Cardiac fibroblast (primary cell): Measurements from ENCODE around the gene AMFR.

Experiments used
- DNase-seq, 2 donors: peaks; one replicate each; pipeline versions ENCODE4 v3.0.0 to v3.0.0-alpha.2; 2010; ENCODE audit warnings: low read depth in 2 of 2
- H3K4me3 ChIP-seq, 2 donors: replicated peaks in 1 of 2; 1 replicate in 1 of 2; 2 replicates in 1 of 2; pipeline ENCODE4 v1.5.1; 2011; ENCODE audit warnings: low read depth in 2 of 2, low read length in 2 of 2, mild to moderate bottlenecking in 2 of 2, moderate library complexity in 1 of 2
- TF ChIP-seq, protein P1 (sequence below): IDR thresholded peaks from one replicate; pipeline ENCODE4 v1.5.1; 2011; ENCODE audit warnings: low read depth, mild to moderate bottlenecking, low read length, inconsistent platforms

AMFR gene

DNA sequence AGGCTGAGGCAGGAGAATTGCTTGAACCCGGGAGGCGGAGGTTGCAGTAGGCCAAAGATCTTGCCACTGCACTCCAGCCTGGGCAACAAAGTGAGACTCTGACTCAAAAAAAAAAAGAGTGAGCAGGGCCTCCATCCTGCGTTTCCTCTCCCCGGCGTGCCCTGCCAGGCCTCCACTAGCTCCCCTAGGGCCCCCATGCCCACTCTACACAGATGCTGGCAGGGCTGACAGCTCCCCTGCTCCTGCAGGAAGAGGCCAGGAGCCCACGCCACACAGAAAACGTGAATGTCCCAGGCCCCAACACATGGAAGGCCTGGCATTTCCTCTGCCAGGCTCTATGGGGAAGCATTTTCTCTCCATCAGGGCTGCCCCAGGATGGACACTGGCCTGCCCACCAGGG is 109.4 kb downstream of the AMFR start:
- TF ChIP-seq, protein P1, sequence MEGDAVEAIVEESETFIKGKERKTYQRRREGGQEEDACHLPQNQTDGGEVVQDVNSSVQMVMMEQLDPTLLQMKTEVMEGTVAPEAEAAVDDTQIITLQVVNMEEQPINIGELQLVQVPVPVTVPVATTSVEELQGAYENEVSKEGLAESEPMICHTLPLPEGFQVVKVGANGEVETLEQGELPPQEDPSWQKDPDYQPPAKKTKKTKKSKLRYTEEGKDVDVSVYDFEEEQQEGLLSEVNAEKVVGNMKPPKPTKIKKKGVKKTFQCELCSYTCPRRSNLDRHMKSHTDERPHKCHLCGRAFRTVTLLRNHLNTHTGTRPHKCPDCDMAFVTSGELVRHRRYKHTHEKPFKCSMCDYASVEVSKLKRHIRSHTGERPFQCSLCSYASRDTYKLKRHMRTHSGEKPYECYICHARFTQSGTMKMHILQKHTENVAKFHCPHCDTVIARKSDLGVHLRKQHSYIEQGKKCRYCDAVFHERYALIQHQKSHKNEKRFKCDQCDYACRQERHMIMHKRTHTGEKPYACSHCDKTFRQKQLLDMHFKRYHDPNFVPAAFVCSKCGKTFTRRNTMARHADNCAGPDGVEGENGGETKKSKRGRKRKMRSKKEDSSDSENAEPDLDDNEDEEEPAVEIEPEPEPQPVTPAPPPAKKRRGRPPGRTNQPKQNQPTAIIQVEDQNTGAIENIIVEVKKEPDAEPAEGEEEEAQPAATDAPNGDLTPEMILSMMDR, result no peak
- no peak for DNase-seq

DNA sequence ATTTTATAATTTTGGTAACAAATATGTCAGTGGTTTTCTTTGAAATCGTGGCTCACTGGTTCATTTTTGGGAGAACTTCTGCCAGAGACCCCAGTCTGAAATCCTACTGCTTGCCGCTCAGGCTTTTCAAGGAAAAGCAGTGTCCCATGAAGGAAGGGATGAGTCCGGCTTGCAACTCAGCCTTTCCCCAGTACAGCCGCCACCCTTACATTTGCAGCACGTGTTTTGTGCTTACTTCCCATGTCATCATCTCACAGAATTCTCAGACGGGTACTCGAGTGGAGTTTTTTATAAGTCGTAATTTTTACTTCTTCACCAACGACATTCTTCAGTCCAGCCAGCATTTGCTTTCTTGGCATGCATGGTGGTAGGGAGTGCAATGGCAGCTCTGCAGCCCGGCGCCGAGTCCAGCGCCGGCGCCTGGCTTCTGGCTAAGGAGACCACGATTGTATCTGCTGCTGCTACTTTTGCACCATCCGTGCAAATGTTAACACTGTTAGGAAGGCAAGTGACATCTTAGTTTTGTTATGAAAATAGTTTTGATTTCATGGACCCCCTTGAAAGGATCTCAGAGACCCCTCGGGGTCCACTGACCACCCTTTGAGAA is 111.0 kb downstream of the AMFR start:
- H3K4me3 ChIP-seq, result no peak overlapping the region
- DNase-seq, result no peak
- TF ChIP-seq, protein P1, result no peak

More for the DNA sequence above, 109.4 kb downstream of the AMFR start:
- H3K4me3 ChIP-seq, result no peak overlapping the region

DNA sequence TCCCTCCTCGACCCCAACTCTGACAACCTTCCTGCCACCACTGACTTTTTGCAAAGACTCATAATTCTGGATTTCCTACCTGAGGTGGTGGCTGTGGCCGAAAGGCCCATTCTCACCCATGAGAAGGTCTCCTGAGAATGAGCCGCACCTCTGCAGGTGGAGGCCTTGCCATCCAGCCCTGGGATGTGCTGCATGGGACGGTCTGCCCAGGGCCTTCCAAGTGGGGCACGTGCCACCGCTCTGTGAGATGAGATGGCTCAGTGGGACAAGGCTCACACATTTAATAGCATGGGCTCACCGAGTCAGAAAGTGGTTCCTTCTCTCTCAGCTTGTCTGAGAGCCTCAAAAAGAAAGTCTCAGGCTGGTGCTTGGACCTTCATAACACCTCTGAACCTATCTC is 112.8 kb downstream of the AMFR start:
- H3K4me3 ChIP-seq, result no peak overlapping the region
- TF ChIP-seq, protein P1, result no peak
- DNase-seq, result no peak

DNA sequence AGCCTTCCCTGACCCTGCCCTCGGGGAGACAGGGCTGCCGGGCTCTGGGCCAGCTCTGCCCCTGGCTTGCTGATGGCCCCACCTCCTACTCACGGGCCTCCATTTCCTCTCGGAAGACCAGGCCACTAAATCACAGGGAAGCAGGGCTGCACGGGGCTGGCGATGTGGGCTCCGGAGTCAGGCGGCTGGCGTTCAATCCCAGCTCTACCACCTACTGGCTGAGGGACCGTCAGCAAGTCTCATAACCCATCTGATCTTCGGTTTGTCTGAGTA is 113.4 kb downstream of the AMFR start:
- TF ChIP-seq, protein P1, result no peak
- H3K4me3 ChIP-seq, result no peak overlapping the region
- DNase-seq, result no peak
